GM18505 (cell line): ENCODE data around the gene DPAGT1.

Experiments used
- ATAC-seq: cut with Tn5 transposase; IDR thresholded peaks from one replicate; pipeline ENCODE4 v1.9.1; 2021; ENCODE audit not compliant: unreplicated experiment
- POLR2A ChIP-seq: IDR thresholded peaks from 4 replicates; pipeline ENCODE4 v1.6.1; 2011; ENCODE audit warnings: borderline replicate concordance; ENCODE audit not compliant: insufficient read depth, insufficient read length; ENCODE audit errors: extremely low read depth

DPAGT1 gene

DNA sequence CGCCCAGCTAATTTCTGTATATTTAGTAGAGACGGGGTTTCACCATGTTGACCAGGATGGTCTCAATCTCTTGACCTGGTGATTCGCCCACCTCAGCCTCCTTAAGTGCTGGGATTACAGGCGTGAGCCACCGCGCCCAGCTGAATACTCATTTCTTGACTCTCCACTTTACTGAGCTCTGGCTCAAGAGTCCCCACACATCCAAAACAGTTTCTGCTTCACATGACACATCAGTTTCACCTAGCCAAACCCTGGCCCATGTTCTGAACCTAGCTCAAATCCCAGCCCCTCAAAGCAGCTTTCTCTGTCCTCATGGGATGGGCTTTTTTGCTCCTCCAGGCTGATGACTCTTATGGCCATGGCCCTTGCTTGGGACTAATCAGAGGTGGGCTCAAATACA, 54.4 kb downstream of the DPAGT1 start:
- no peak for TF ChIP-seq POLR2A
- ATAC-seq: no peak
